NCI-H1694 treated with DMSO at 0.1 percent for 48 hours (cell line): ENCODE data around the gene RRP1.

Source experiments
- DNase-seq: peaks from one replicate; lab custom pipeline; 2025; lab: John Stamatoyannopoulos, UW

RRP1 gene

GRCh38 chr21:43801006-43801783 lies 11.8 kb downstream of the RRP1 start:
- DNase-seq = no peak

- no peak for DNase-seq
These were observed 13.4 kb downstream of the RRP1 start for GRCh38 chr21:43802713-43803313.

GRCh38 chr21:43803558-43804300 lies 14.4 kb downstream of the RRP1 start:
- DNase-seq = no peak

GRCh38 chr21:43805275-43805800 lies 16.0 kb downstream of the RRP1 start:
- DNase-seq = no peak

- no peak for DNase-seq
These were observed 16.8 kb downstream of the RRP1 start for GRCh38 chr21:43806017-43806710.

GRCh38 chr21:43808367-43808766 lies 19.0 kb downstream of the RRP1 start:
- no peak for DNase-seq

GRCh38 chr21:43808832-43809251 lies 19.5 kb downstream of the RRP1 start:
- no peak for DNase-seq

GRCh38 chr21:43809346-43809799 lies 20.0 kb downstream of the RRP1 start:
- DNase-seq = no peak

GRCh38 chr21:43809853-43810504 lies 20.6 kb downstream of the RRP1 start:
- no peak for DNase-seq

- DNase-seq = peak; percentile 76
These were observed 21.3 kb downstream of the RRP1 start for GRCh38 chr21:43810505-43811261.

- peak; percentile 54 for DNase-seq
These were observed 22.1 kb downstream of the RRP1 start for GRCh38 chr21:43811262-43812105.

GRCh38 chr21:43812139-43812821 lies 22.9 kb downstream of the RRP1 start:
- DNase-seq = peak; percentile 85

- DNase-seq = no peak
These were observed 23.7 kb downstream of the RRP1 start for GRCh38 chr21:43812957-43813655.

- DNase-seq = no peak
These were observed 24.2 kb downstream of the RRP1 start for GRCh38 chr21:43813656-43813980.

GRCh38 chr21:43814215-43815106 lies 25.1 kb downstream of the RRP1 start:
- DNase-seq = no peak

- no peak for DNase-seq
These were observed 25.8 kb downstream of the RRP1 start for GRCh38 chr21:43815107-43815613.

- DNase-seq = no peak
These were observed 26.6 kb downstream of the RRP1 start for GRCh38 chr21:43815991-43816390.
